ENCODE measurements around the gene SHANK1. TPM values are rescaled to one million over a fixed set of nuclear protein-coding genes. Genes with fewer than 3 reads are reported as not detected.
A peak's percentile ranks its signal among the peaks of the same experiment; 100 is the strongest.

SHANK1 gene
- total and polyA plus RNA-seq, 12 donors, result 1.5 to 22.6 (median 9.0) TPM

- no peaks in the 10 kb centered on the region for H3K27me3 ChIP-seq
- no peaks in the 10 kb centered on the region for H3K36me3 ChIP-seq (replicated peaks in 1 of 2)
- no peak for DNase-seq
- TF ChIP-seq POLR2A (IDR thresholded peaks at IDR 0.05), result no peak
- TF ChIP-seq, protein P1, sequence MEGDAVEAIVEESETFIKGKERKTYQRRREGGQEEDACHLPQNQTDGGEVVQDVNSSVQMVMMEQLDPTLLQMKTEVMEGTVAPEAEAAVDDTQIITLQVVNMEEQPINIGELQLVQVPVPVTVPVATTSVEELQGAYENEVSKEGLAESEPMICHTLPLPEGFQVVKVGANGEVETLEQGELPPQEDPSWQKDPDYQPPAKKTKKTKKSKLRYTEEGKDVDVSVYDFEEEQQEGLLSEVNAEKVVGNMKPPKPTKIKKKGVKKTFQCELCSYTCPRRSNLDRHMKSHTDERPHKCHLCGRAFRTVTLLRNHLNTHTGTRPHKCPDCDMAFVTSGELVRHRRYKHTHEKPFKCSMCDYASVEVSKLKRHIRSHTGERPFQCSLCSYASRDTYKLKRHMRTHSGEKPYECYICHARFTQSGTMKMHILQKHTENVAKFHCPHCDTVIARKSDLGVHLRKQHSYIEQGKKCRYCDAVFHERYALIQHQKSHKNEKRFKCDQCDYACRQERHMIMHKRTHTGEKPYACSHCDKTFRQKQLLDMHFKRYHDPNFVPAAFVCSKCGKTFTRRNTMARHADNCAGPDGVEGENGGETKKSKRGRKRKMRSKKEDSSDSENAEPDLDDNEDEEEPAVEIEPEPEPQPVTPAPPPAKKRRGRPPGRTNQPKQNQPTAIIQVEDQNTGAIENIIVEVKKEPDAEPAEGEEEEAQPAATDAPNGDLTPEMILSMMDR (IDR thresholded peaks at IDR 0.05), result no peak
- peak overlapping the region in 1 of 4 donors; percentile 57 for H3K4me3 ChIP-seq
- H3K4me1 ChIP-seq (replicated peaks in 1 of 2), result peaks cover 13 to 35% of the 10 kb centered on the region in 2 donors
- intact Hi-C loops (cut with DNase I), result loop anchor here in 1 of 2 donors (10.0 kb wide), 1 partner anchor 206 kb away; no protein-coding TSS in a partner anchor
- H3K27ac ChIP-seq, result peak overlapping the region in 1 of 5 donors; percentile 73
- WGBS, 4 donors, result 1 to 2% methylated on average over 19 to 30 of the region's 30 CpGs; no CpG with 5 or more reads in 2 of the 4 donors
- H3K9me3 ChIP-seq (replicated peaks in 1 of 3), result no peaks in the 10 kb centered on the region
These were observed 525 bp downstream of the SHANK1 start for GRCh38 chr19:50719119-50719435.

DNA sequence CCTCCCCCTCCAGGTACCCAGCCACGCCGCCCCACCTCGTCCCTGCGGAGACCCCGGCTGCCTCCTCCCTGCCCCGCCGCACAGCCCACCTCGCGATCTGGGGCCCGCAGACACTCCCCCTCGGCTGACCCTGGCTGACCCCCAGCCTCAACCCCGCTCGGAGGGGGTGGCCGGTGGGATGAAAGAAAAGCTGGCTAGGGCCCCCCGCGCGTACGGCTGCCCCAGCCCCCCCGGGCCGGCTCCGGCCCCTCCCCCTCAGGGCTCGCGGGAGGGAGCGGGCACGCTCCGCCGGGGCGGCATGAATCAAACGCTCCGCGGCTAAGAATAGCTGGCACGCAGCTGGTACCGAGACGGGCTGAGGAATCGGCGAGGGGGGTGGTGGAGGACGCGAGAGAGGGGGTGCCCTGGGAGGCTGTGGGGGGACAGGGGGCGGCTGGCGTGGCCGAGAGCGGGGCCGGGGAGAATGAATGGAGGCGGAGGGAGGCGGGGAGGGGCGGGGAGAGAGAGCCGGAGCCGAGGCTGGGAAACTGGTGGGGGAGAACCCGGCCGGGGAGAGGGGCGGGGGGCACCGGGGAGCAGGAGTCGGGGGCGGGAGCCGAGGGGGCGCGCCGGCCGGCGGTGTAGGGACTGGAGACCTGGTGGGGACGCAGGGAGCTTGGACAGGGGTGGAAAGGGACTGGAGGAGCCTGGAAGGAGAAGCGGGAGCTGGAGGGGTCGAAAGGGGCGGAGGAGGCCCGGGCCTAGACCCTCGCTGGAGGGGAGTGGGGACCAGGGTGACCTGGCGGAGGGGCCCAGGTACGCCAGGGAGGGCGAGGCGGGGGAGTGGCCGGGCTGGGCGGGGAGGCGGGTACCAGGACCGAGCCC lies 1.1 kb downstream of the SHANK1 start:
- whole genome bisulfite sequencing, 4 donors, result 1 to 2% (median 1%) methylated on average over 20 to 74 of the region's 74 CpGs

GRCh38 chr19:50717891-50718254 lies 1.7 kb downstream of the SHANK1 start:
- 14 to 17% (median 16%) methylated on average over 5 to 13 of the region's 13 CpGs for WGBS, 4 donors
- intact Hi-C loops (cut with DNase I), result loop anchor here in 1 of 2 donors (10.0 kb wide), 1 partner anchor 207 kb away; no protein-coding TSS in a partner anchor
- H3K4me3 ChIP-seq, result peak overlapping the region in 1 of 4 donors; percentile 57

More for the DNA sequence above, 1.1 kb downstream of the SHANK1 start:
- intact Hi-C loops (cut with DNase I), result loop anchor here in 1 of 2 donors (10.0 kb wide), 1 partner anchor 206 kb away; no protein-coding TSS in a partner anchor
- Histone ChIP-seq H3K27ac (no peak overlapping the region), H3K9me3 (replicated peaks in 1 of 3) (no peaks in the 10 kb centered on the region), H3K27me3 (no peaks in the 10 kb centered on the region), H3K4me1 (replicated peaks in 1 of 2) (peaks cover 13 to 33% of the 10 kb centered on the region in 2 donors), H3K4me3 (peak overlapping the region in 2 of 4 donors; percentile 9 to 57), H3K36me3 (replicated peaks in 1 of 2) (no peaks in the 10 kb centered on the region)
- peak in 4 of 7 donors; percentile 35 to 69 (median 47) for DNase-seq
- TF ChIP-seq, protein P1 (IDR thresholded peaks at IDR 0.05), result no peak
- no peak for TF ChIP-seq POLR2A (IDR thresholded peaks at IDR 0.05)

More at GRCh38 chr19:50717891-50718254, 1.7 kb downstream of the SHANK1 start:
- Histone ChIP-seq H3K27ac (no peak overlapping the region), H3K9me3 (replicated peaks in 1 of 3) (no peaks in the 10 kb centered on the region), H3K4me1 (replicated peaks in 1 of 2) (peaks cover 13 to 33% of the 10 kb centered on the region in 2 donors), H3K27me3 (no peaks in the 10 kb centered on the region), H3K36me3 (replicated peaks in 1 of 2) (no peaks in the 10 kb centered on the region)
- DNase-seq, result no peak
- no peak for TF ChIP-seq POLR2A (IDR thresholded peaks at IDR 0.05)
- TF ChIP-seq, protein P1 (IDR thresholded peaks at IDR 0.05), result no peak
